GM10248 (cell line): ENCODE results near the gene CYFIP2.
"Not testable (repeated sequence)": the region's sequence is repeated elsewhere in the genome, so short reads cannot be mapped to it uniquely, and the experiment has no call there.

Source experiments
- CTCF ChIA-PET: fragments of 300-600 bp; sonication (Branson Sonifier 250); formaldehyde crosslinking; extraction: SDS; loops from one replicate; lab custom pipeline; 2021; ENCODE audit warnings: antibody characterized with exemption; lab: Yijun Ruan, JAX
- POLR2A ChIA-PET: fragments of 350-650 bp; sonication (Branson Sonifier 250); formaldehyde crosslinking; extraction: SDS; loops from one replicate; lab custom pipeline; 2020; ENCODE audit warnings: antibody characterized with exemption; lab: Yijun Ruan, JAX
- DNase-seq: peaks from one replicate; pipeline ENCODE4 v3.0.0; 2012; ENCODE audit errors: extremely low spot score
- CTCF ChIP-seq: IDR thresholded peaks from 2 replicates; pipeline ENCODE4 v1.5.1; 2012; ENCODE audit warnings: mild to moderate bottlenecking, low read depth; ENCODE audit errors: extremely low read depth, missing control alignments, control extremely low read depth

CYFIP2 gene

GRCh38 chr5:157241483-157241882 is 24.4 kb upstream of the CYFIP2 start:
- no peak for TF ChIP-seq CTCF

GRCh38 chr5:157244704-157245103 is 21.2 kb upstream of the CYFIP2 start:
- POLR2A ChIA-PET, DNase-seq: not testable (repeated sequence)
- CTCF ChIA-PET = interaction anchor here (1.2 to 3.5 kb wide), 2 partner anchors 8 to 69 kb away, joined by 3 to 16 read pairs; no protein-coding TSS in a partner anchor

More at GRCh38 chr5:157241483-157241882, 24.4 kb upstream of the CYFIP2 start:
- ChIA-PET CTCF (interaction anchor here (1.4 kb wide), 1 partner anchor 12 kb away, joined by 9 read pairs; no protein-coding TSS in a partner anchor), POLR2A (no interaction called here)
- DNase-seq = no peak

GRCh38 chr5:157245476-157245875 is 20.4 kb upstream of the CYFIP2 start:
- no peak for TF ChIP-seq CTCF
- CTCF ChIA-PET = interaction anchor here (1.2 to 3.5 kb wide), 2 partner anchors 8 to 70 kb away, joined by 3 to 16 read pairs; no protein-coding TSS in a partner anchor
- POLR2A ChIA-PET = no interaction called here

GRCh38 chr5:157245886-157246285 is 20.0 kb upstream of the CYFIP2 start:
- no peak for DNase-seq
- CTCF ChIA-PET = no interaction called here
- POLR2A ChIA-PET = no interaction called here
- no peak for TF ChIP-seq CTCF

More at GRCh38 chr5:157245476-157245875, 20.4 kb upstream of the CYFIP2 start:
- no peak for DNase-seq

GRCh38 chr5:157247267-157247666 is 18.7 kb upstream of the CYFIP2 start:
- CTCF ChIA-PET = interaction anchor here (0.7 to 0.9 kb wide), 3 partner anchors 91 to 225 kb away, joined by 3 to 4 read pairs (median 3); no protein-coding TSS in a partner anchor
- TF ChIP-seq CTCF = no peak
- POLR2A ChIA-PET = no interaction called here
- no peak for DNase-seq

GRCh38 chr5:157248821-157249470 is 17.0 kb upstream of the CYFIP2 start:
- no peak for TF ChIP-seq CTCF
- no peak for DNase-seq
- POLR2A ChIA-PET = no interaction called here
- CTCF ChIA-PET = interaction anchor here (0.8 to 2.2 kb wide), 4 partner anchors 10 to 101 kb away, joined by 3 to 7 read pairs (median 4); no protein-coding TSS in a partner anchor
